HG02642 (cell line): ENCODE measurements around the gene KHDRBS2.

ENCODE experiments used
- ATAC-seq: cut with Tn5 transposase; IDR thresholded peaks from one replicate; pipeline ENCODE4 v1.9.1; 2021; ENCODE audit warnings: mild to moderate bottlenecking; ENCODE audit not compliant: unreplicated experiment, poor library complexity

KHDRBS2 gene

DNA sequence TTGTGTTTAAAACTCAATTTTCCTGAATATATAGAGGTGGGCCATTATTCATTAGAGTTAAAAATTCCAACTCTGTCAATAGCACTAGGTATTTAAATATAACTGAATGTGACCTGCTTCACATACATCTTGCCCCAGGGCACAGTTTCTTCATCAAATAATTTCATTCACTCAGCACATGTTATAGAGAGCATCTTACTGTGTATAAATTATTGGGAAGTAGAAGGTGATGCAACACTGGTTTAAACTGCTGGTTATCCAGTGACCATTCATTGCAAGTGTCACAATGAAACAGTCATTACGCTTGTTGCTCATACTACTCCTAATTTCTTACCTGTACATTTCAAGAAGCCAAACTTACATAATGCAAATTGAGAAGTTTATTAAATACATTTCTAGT is 93.4 kb downstream of the KHDRBS2 start:
- ATAC-seq = no peak

DNA sequence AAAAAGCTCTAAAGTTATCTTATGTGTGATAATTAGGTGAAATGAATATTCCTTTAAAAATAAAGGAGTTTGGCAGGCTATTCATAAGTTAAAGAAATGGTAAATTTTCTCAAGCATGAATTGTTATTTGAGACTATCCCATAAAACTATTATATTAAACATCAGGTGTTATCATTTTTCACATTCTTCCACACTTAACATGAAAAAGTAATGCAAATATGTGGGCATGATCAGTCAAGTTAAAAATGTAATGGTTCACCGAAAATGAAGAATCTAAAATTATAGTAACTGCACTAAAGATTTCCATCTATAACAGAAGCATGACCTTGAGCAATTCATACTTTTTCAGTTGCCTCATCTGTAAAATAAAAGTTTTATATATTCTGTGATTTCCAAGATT is 110.8 kb downstream of the KHDRBS2 start:
- ATAC-seq = no peak

DNA sequence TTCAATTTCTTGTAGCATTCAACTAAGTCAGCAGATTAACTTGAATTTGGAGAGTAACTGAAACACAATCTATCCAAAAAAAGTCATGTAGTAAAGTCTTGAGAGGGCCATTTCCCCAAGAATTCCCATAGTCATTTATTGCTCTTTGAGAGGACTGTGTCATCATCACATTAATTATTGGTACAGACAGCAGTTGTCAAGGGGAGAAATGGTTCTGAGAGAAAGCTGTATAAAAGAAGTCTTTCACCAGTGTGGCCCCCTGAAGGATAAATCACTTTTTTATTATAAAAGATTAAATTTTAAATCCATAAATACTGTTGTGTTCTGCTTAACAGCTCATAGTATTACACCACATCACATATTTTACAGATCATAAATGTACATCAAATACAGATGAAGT is 111.5 kb downstream of the KHDRBS2 start:
- ATAC-seq = no peak

DNA sequence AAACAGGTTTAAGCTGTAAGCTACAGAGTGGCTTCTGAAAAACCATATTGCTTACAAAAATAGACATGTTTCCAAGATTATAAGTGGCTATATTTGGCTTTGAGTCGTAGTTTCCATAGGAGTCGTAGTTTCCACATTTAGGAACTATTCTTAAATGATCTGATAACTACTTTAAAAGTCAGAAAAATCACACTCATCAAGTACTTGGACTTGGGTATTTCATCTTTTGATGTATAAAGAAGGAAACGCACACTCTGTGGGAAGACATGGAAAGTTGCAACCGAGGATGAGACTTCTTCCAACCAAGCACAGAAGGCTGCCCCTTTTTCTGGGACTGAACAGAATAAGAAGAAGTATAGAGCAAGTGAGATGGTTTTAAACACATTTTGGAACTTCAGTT is 118.3 kb downstream of the KHDRBS2 start:
- no peak for ATAC-seq

DNA sequence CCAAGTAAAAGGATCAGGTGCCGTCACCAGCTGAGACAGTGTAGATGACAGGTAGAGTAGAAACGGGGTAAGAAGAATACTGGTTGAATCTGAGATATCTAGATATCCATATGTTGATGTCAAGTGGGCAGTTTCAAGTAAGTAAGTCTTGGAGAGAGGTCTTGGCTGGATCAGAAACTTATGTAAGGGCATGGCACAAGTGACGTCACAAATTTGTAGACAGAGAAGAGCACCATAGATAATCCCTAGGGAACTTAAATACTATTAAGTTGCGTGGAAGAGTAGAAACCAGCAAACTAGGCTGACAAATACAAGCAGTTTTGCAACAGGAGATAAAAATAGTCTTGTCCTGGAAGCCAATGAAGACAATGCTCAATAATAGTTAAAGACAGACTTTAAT is 123.2 kb downstream of the KHDRBS2 start:
- no peak for ATAC-seq

DNA sequence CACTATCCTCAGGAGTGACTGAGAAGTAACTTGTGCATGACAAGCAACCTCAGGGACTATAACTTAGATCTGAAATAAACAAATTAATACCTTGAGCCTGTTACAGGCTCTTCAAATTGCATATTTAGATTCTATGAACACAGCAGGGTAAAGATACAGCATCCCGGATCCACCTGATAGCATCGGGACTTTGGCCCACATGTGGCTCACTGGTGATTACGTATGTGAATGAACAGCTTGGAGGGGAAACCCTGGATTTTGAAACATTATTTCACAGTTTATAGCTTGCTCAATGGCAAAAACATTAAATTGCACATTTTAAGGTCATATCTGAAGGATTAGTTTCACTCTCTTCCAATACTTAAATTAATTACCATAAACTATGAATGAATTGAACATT is 133.2 kb downstream of the KHDRBS2 start:
- ATAC-seq = no peak

DNA sequence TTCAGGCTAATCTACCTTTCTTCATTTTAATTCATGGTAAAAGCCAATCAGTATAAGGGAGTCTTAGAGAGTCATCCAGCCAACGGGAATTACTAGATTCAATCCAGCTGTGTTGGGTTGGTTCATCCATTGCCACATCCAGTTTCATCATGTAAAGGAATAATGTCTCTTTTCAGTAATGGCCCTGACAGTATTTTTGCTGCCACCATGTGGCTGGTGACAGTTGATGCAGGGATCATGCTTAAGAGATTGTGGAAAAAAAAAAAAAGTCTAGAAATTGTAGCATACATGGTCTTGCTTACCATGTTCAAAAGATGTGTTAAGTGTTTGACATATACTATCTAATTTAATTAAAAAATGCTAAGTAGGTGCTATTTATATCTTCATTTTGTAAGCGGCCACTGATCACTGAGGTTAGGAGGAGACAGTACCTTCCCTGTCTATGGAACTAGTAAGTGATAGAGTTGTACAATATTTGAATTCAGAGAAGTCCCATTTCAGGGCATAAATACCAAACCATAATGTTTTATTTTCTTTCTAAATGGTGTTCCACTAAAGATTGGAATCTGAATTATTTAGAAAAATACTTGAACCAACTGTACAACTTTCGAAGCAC is 135.9 kb downstream of the KHDRBS2 start:
- ATAC-seq = peak; percentile 92

DNA sequence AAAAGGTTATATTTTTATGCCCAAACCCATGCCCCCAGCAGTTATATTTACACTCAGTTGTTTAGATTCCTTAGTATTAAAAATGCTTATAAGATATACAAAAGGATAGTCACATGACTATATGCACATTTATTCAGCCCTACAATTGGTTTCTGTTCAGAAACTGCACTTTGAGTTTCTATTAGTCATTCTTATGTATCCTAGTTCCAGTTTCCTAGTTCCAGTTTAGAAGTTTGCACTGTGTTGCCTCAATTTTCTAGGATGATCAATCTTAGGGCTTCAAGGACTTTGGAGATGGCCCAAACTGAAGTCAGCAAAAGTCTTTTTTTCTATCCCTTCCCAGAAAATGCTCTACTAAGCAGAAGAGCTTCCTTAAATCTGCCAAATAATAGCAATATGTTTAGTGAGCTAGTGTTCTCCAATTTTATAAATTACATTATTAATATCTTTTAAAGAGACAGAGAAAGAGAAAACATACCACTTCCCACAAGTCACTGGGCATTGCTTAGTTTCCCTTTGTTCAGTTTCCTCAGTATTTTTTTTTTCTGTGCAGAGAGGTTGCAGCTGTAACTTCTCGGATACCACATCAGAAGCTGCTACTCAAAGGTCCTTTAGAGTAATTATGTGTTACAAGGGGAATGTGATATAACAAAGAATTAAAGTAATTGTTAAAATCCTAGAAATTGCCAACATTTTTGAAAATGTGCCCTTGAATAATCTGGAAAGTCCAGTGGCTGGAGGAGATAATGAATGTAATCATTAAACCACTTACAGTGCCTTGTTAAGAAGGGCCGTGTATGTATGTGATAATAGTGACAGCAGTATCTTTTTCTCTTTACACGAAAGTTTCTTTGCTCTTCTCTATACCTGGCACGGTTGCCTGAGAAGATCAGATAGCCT is 138.8 kb downstream of the KHDRBS2 start:
- no peak for ATAC-seq

DNA sequence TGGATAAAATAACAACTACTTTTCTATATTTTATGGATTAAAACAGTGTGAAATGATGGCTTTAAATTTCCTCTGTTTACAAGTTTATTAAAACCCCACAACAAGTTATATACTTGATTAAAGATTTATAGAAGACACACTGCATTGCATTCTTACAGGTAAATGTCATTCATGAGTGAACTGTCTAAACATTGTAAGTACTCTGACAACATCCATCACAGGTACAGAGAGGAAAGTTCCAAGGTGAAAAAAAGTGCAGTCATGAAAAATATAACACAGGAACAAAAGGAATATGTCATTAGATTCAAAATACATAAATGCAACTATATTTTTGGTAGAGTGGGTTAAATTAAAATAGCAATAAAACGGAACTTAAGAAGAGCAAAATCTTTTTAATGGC is 156.9 kb downstream of the KHDRBS2 start:
- ATAC-seq = no peak

DNA sequence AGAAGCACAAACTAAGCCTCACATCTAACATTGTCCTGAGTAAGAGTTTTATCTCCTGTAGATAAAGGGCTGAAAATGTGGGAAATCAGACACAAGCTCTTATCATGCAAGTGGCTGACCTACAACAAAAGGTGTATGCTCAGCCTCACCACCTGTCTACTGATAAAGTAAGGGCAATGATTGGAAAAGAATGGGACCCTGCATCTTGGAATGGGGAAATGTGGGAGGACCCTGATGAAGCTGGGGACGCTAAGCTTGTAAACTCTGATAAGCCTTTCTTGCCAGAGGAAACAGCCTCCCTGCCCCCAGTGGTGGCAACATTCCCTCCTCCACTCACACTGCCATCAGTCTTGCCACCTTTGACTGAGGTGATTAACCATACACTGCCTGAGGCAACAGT is 166.6 kb downstream of the KHDRBS2 start:
- ATAC-seq = no peak

DNA sequence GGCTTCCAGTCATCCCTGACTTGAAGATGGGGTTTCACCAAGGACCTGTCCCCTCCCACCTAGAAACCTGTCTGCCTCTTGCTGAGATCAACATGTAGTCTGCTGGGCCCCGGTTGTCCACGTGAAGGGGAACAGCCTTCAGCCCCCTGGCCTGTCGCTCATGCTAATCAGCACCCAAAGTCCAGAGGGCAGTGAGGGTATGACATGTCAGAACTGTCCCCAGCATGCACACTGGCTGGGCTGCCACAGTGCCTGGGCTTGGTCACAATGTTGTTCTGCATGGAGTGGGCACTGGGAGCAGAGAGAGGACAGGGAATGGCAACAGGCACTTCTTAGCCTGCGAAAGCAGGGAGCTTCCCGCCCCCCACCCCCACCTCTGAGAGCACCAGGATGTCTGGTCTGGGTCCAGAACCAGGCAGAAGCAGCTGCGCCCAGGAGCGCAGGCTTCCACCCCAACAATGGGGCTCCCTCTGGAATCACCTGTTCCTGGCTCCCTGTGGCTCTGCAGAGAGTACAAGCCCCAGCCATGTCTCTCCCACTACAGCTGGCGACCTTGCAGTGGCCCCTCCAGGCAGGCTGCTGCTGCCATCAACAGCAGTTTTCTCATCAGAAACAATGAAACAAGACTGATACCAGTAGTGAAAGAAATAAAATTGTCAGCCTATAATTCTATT is 182.7 kb downstream of the KHDRBS2 start:
- ATAC-seq = no peak

DNA sequence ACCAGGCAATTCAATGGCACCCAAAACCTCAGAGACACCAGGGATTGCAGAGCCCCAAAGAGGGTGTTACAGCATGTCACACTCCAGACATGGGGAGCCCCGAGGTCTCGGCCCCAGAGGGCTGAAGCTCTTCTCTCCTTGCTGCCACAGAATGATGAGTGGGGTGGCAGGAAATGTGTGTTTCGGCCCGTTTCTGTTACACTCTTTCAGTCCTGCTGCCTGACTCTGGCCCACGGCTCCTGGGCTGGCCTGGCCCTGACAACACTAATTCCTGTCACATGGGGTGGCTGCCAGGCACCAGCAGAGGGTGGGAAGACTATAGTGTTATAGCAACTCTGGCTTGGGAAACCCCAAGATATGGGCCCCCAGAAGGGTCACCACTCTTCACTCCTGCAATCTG is 183.6 kb downstream of the KHDRBS2 start:
- ATAC-seq = no peak

DNA sequence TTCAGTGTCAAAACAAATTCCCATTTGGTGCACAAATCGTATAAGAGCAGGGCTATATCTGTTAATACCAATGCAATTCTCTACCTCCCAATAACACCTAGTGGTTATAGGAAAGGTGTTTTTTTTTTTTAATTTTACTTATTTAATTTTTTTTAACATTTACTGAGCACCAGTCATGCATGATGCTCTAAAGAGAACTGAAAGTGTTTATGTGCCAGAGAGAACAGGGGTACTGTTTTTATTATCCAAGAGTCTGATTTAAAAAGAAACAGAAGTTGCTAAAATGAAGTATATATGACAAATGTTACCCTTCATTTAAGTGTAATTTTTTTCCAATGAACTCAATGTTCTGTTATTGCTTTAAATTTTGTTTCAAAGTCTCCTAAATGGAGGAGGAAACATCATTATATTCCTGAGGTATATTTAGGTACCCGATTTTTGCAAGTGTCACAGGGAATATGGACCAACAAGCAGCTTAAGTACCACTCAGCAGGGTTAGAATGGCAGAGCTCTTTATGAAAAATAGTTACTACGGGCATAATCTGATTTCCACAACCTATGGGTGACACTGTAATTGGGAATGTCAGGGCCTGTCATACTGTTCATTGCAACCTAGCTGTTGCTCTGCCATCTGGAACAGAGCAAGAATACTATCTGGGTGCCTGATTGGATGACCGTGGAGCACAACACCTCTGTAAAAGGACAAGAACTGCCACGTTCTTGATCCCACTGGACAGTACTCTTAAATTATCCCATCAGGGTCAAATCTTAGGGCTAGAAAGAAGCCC is 195.4 kb downstream of the KHDRBS2 start:
- no peak for ATAC-seq

DNA sequence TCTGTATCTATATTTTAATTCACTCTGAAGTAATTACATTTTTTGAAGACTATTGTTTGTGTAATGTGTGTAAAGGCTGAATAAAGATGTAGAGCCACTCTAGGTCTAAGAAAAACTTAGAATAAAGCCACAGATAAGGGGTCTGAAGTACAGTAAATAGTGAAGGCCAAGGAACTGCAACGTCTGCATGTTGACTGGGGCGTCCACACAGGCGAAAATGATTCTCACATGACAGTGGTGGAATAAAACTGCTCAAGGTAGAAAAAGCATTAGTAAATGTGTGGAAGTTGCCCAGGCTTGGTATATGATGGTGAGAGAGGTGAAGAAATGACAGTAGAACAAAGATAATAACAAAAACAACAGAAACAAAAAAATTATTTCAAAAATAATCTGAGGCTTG is 196.2 kb downstream of the KHDRBS2 start:
- no peak for ATAC-seq

DNA sequence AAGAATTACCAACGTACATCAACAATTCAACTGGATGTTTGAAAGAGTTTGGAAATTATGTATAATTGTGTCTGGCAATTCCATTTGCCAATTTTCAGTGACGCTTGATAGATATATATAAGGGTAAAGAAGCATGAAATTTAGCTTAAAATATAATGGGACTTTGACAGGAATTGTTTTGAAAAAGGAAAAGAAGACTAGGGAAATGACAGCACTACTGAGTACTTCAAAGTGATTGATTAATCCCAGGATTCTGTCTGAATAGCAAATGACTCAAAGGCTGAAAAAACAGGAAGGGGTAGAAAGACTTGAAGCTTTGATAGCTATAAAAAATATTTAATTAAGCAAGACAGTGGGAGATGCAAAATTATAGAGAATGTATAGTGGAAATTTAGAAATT is 200.0 kb downstream of the KHDRBS2 start:
- ATAC-seq = no peak

DNA sequence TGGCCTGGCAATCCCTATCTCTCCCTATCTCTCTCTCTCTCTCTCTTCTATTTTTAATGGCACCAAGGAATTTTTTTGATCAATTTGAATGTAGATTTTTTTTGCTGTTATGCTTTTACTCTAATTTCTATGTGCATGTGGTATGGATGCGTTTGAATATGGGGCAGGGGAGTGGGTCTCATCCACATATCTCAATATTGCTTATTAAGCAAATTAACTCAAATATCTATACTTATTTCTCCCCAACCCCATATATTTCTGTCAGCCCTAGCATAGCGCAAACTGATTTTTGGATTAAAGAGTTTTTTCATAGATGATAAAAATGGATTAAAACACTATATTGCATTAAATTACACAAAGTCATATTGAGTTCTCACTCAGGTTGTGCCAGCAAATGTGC is 210.2 kb downstream of the KHDRBS2 start:
- no peak for ATAC-seq

DNA sequence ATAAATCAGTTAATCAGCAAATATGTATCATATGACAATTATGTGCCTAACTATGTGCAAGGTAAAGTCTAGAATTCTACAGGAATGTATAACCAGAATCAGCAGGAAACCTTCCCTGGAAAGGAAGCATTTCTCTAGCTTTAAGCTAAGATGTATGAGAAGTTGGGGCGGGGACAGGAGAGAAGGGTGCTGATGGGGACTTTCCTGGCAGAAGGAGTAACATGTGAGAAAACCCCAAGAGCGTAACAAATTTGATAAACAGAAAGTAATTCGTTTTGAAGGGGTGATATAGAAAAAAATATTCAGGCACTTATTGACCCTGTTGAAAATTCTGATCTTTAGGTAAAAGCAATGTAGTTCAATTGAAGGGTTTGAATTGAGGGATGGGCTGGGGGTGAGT is 226.1 kb downstream of the KHDRBS2 start:
- ATAC-seq = no peak

DNA sequence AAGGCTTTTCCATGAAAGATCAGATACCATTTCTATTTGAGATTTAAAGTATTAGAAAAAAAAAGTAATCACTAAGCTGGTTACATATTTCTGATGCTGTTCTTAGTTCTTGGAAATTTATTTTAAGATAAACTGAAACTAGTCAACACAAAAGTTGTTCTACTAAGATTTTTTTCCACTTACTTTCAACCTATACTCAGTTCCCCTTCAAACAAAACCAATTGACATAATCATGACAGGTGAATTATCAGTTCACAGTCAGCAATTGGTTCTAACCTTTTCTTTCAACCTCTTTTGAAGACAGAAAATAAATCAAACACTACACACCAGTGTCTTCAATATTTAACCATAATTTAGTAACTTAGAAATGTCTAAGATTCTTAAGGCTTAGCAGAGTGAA is 228.7 kb downstream of the KHDRBS2 start:
- no peak for ATAC-seq

DNA sequence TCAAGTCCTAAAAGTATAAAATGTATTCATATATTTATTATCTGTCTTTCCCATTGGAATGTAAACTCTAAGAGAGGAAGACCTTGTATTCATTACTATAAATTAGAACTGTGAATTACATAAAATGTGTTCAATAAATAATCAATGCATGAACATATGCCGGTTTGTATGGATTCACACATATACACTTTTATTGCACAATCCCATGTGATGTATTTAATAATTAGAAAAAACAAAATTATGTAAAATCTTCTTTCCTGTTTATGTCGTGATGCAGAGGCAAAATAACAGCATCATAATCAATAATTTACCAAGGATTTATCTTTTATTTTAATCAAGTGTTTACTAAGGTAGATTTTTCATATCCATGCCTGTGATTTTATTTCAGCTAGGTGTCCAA is 240.5 kb downstream of the KHDRBS2 start:
- ATAC-seq = no peak

DNA sequence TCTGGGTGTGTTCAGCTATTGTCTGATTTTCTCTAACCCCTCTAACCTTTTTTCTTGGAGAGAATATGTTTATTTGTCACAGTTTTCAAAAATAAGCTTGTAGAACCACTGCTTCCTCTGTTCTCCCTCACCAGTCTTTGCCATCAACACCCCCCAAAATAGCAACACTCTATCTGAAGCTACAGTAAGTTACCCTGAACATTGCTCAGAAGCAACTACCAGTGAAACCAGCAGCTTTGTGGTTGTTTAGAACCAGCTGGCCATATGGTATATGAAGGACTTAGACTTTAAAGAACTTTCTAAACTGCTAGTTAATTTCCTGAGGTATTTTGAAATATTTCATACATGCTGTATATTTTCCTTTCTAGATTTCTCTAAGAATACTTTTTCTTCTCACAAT is 242.9 kb downstream of the KHDRBS2 start:
- ATAC-seq = no peak

DNA sequence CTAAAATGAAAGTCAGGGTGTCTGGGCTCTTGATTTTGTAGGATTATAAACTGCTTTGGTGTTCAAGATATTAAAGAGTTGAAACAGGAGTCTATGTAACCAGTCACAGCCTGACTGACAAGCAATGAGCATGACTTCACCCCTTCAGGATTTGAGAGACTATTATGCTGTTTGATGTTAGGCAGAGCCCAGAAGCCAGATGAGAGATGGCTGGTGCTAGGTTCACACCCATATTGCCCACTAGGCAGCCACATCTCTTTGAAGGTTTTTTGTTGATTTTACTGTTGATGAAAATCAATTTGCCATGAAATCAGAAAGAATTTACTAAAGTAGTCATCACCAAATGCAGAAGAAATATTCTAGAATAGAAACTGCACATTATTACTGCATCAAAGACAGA is 243.6 kb downstream of the KHDRBS2 start:
- no peak for ATAC-seq
